ENCODE results near the gene S100A9. TPM values are rescaled to one million over a fixed set of nuclear protein-coding genes. Genes with fewer than 3 reads are reported as not detected.

Gene S100A9
- total and polyA plus RNA-seq, 2 of the 4 experiments (the other 2 are of a cell fraction): not detected

- intact Hi-C loops (cut with micrococcal nuclease): no loop called here
- H3K4me1 ChIP-seq (ENCODE audit: control insufficient read depth, insufficient read depth, low read length): no peaks in the 10 kb centered on the region
- H3K56ac ChIP-seq (ENCODE audit: extremely low read depth, insufficient read depth, low read length): no peak overlapping the region
- no peaks in the 10 kb centered on the region for H3K36me3 ChIP-seq (ENCODE audit: control insufficient read depth, insufficient read depth, low read length)
- no peak overlapping the region for H2AK9ac ChIP-seq (replicated peaks; ENCODE audit: low read depth, low read length, poor library complexity)
- DNase-seq (no peak), ATAC-seq (ENCODE audit: low read depth) (no peak)
- H3K79me1 ChIP-seq (ENCODE audit: low read depth in 1 of 2, low read length in 2 of 2): no peaks in the 10 kb centered on the region
- H4K8ac ChIP-seq (ENCODE audit: low read depth in 2 of 2, low read length in 2 of 2): no peak overlapping the region
- CTCF ChIA-PET: interaction anchor here (0.6 kb wide), 1 partner anchor 68 kb away, joined by 3 read pairs; no protein-coding TSS in a partner anchor
- no peaks in the 10 kb centered on the region for H3K9me3 ChIP-seq (ENCODE audit: control insufficient read depth, insufficient read depth, low read length)
- TF ChIP-seq CTCF (conservative IDR thresholded peaks at IDR 0.05; ENCODE audit: low read depth, low read length) (no peak), NFE2L2 (IDR thresholded peaks at IDR 0.05; ENCODE audit: low read depth, low read length) (no peak), RAD21 (IDR thresholded peaks at IDR 0.05; ENCODE audit: low read length) (no peak), MAZ (IDR thresholded peaks at IDR 0.05; ENCODE audit: borderline replicate concordance, low read depth, low read length) (no peak), BHLHE40 (IDR thresholded peaks at IDR 0.05; ENCODE audit: low read depth, low read length) (no peak), RFX5 (IDR thresholded peaks at IDR 0.05; ENCODE audit: low read depth, low read length) (no peak), POLR2A (IDR thresholded peaks at IDR 0.05; ENCODE audit: low read depth, low read length) (no peak), CEBPB (IDR thresholded peaks at IDR 0.05; ENCODE audit: low read depth, low read length) (no peak), SMC3 (IDR thresholded peaks at IDR 0.05; ENCODE audit: low read depth, low read length) (no peak), MAFK (IDR thresholded peaks at IDR 0.05; ENCODE audit: low read depth, low read length) (no peak), FOS (IDR thresholded peaks at IDR 0.05; ENCODE audit: low read depth, low read length) (no peak), RCOR1 (IDR thresholded peaks at IDR 0.05; ENCODE audit: insufficient replicate concordance, low read length) (no peak), CHD1 (IDR thresholded peaks at IDR 0.05; ENCODE audit: low read depth, low read length) (no peak), MXI1 (IDR thresholded peaks at IDR 0.05; ENCODE audit: borderline replicate concordance, low read depth, low read length) (no peak)
- TF ChIP-seq, protein P1, sequence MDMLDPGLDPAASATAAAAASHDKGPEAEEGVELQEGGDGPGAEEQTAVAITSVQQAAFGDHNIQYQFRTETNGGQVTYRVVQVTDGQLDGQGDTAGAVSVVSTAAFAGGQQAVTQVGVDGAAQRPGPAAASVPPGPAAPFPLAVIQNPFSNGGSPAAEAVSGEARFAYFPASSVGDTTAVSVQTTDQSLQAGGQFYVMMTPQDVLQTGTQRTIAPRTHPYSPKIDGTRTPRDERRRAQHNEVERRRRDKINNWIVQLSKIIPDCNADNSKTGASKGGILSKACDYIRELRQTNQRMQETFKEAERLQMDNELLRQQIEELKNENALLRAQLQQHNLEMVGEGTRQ (IDR thresholded peaks at IDR 0.05; ENCODE audit: low read depth, low read length): no peak
- TF ChIP-seq, protein P2, sequence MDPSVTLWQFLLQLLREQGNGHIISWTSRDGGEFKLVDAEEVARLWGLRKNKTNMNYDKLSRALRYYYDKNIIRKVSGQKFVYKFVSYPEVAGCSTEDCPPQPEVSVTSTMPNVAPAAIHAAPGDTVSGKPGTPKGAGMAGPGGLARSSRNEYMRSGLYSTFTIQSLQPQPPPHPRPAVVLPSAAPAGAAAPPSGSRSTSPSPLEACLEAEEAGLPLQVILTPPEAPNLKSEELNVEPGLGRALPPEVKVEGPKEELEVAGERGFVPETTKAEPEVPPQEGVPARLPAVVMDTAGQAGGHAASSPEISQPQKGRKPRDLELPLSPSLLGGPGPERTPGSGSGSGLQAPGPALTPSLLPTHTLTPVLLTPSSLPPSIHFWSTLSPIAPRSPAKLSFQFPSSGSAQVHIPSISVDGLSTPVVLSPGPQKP (IDR thresholded peaks at IDR 0.05; ENCODE audit: borderline replicate concordance, low read depth, low read length): no peak
- H3K27ac ChIP-seq (ENCODE audit: insufficient read depth, low read length): no peak overlapping the region
- no peak overlapping the region for H3K23ac ChIP-seq (ENCODE audit: low read depth, low read length)
- no peaks in the 10 kb centered on the region; the same call in 1 of the 2 replicates for H3K27me3 ChIP-seq (ENCODE audit: control insufficient read depth, insufficient read depth, low read length)
- H2AK5ac ChIP-seq (ENCODE audit: low read depth, low read length): no peak overlapping the region
- no peak overlapping the region for H3K4me2 ChIP-seq (ENCODE audit: low read depth, low read length)
- no peak overlapping the region for H2AFZ ChIP-seq (replicated peaks; ENCODE audit: low read length, poor library complexity)
- H4K20me1 ChIP-seq (ENCODE audit: insufficient read depth, low read length): no peaks in the 10 kb centered on the region
- no peak overlapping the region for H2BK15ac ChIP-seq (ENCODE audit: low read depth, low read length)
- dilution Hi-C loops (cut with HindIII; ENCODE audit: low sequenced_read_pairs, unreplicated experiment): no loop called here
- H3K4me3 ChIP-seq (ENCODE audit: insufficient read depth, low read depth, low read length): no peak overlapping the region
- H3K4ac ChIP-seq (ENCODE audit: low read depth, low read length): no peak overlapping the region
- no TSS peak for BruUV-seq (replicated peaks)
- in situ Hi-C loops (cut with MboI; ENCODE audit: low sequenced_read_pairs): no loop called here
- H4K5ac ChIP-seq (ENCODE audit: low read depth, low read length): no peak overlapping the region
- no peak overlapping the region for H2BK20ac ChIP-seq (ENCODE audit: low read depth, low read length)
- POLR2A ChIA-PET (ENCODE audit: unreplicated experiment): no interaction called here
- no peak overlapping the region for H3K18ac ChIP-seq (ENCODE audit: low read depth, low read length)
- no peak overlapping the region for H4K91ac ChIP-seq (ENCODE audit: insufficient read depth, low read depth, low read length)
- H3K9me1 ChIP-seq (ENCODE audit: insufficient read depth, low read length): no peaks in the 10 kb centered on the region
- H2BK5ac ChIP-seq (ENCODE audit: low read depth, low read length, poor library complexity, severe bottlenecking): no peak overlapping the region
- no peak overlapping the region for H3K9ac ChIP-seq (ENCODE audit: low read depth, low read length)
- H3K14ac ChIP-seq (replicated peaks; ENCODE audit: low read depth, low read length): no peak overlapping the region
- H2BK120ac ChIP-seq (ENCODE audit: low read depth, low read length): no peak overlapping the region
These were observed 21.0 kb upstream of the S100A9 start for GRCh38 chr1:153336650-153337049.
